GM18868 (cell line): ENCODE data around the gene UBXN7.
"Not testable (repeated sequence)": the region's sequence is repeated elsewhere in the genome, so short reads cannot be mapped to it uniquely, and the experiment has no call there.

ENCODE experiments used
- ATAC-seq: cut with Tn5 transposase; IDR thresholded peaks from one replicate; pipeline ENCODE4 v1.9.1; 2021; ENCODE audit warnings: mild to moderate bottlenecking, moderate library complexity; ENCODE audit not compliant: unreplicated experiment

UBXN7 gene

DNA sequence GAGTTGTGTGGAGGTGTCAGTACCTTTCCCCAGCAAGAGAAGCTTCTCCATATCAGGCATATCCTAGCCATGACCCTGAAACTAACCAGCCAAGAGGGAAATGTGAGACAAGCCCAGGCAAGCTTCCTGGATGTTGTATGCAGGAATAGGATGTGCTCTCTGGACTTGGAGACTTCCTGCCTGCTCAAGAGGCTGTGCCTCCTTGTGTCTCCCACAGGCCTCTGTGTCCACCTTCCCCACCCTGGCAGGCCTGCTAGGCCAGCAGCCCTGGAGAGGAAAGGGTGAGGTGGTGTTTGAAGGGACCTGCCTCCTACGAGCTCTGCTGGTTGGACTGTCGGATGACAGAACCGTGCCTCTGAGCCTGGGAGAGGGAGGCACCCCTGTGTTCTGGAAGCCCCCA, 112.1 kb downstream of the UBXN7 start:
- ATAC-seq: no peak

DNA sequence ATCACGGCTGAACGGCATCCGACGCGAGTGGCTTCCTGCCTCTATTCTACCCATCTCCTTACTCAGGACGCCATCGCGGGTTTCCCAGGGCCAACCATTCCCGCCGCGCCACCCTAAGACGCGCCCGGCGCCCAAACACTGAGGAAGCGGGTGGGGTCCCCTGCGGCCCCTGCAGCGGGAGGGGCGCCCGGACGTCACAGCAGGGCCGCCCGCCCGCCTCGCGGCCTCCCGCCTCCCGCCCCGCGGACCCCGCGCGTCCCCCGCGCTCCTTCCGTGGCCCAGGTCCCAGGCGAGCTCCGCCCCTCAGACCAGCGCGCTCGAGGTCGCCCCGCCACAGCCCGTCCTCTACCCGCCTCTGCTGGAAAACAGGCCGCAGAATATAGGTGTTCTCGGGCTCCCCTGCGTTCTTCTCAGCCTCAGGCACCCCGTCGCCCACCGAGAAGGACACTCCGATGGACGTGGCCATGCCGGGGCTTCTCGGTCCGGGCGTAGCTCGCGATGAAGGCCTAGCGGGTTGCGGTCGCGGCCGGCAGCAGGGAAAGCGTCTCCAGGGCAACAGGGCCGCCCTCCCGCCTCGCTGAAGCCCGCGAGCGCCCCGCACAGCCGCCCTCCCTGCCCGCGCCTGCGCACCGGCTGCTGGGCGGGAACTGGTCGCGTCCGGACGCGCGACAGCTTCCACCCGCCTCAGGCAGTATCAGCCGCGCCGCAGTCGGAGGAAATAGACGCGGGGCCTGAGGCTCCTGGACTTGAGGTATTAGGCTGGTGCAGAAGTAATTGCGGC, 114.3 kb downstream of the UBXN7 start, which contains the start of gene DYNLT2B:
Gene DYNLT2B, minus strand, starts transcription at position 554 of the 781 bp plus-strand sequence. Its CDS starts 88 bp downstream, at position 466.
- ATAC-seq: peak; percentile 88

DNA sequence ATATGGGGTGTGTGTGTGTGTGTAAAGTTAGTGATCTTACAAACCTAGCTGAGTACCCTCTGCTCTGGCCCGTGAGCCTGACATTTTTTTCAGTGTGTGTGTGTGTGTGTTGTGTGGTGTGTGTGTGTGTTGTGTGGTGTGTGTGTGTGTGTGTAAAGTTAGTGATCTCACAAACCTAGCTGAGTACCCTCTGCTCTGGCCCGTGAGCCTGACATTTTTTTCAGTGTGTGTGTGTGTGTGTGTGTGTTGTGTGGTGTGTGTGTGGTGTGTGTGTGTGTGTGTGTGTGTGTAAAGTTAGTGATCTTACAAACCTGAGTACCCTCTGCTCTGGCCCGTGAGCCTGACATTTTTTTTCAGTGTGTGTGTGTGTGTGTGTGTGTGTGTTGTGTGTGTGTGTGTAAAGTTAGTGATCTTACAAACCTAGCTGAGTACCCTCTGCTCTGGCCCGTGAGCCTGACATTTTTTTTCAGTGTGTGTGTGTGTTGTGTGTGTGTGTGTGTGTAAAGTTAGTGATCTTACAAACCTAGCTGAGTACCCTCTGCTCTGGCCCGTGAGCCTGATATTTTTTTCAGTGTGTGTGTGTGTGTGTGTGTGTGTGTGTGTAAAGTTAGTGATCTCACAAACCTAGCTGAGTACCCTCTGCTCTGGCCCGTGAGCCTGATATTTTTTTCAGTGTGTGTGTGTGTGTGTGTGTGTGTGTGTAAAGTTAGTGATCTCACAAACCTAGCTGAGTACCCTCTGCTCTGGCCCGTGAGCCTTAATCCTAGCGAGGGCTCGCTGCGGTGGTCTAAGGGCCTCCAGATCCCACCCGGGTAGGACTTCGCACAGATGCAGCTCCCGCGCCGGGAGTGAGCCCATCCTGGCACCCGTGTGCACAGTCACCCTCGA, 115.2 kb downstream of the UBXN7 start:
- ATAC-seq: not testable (repeated sequence)

DNA sequence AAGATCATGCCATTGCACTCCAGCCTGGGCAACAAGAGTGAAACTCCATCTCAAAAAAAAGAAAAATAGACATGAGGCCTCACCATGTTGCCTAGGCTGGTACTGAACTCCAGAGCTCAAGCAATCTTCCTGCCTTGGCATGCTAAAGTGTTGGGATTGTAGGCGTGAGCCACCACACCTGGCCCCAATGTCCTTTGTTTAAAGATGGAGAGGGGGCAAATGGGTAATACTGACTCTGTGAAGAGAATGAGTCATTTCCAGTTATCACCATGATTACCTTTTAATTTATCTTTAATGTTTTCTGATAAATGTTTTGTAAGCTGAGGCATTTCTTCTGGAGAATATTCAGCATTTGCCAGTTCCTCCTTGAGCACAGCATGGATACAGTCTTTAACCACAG, 116.4 kb downstream of the UBXN7 start:
- no peak for ATAC-seq

DNA sequence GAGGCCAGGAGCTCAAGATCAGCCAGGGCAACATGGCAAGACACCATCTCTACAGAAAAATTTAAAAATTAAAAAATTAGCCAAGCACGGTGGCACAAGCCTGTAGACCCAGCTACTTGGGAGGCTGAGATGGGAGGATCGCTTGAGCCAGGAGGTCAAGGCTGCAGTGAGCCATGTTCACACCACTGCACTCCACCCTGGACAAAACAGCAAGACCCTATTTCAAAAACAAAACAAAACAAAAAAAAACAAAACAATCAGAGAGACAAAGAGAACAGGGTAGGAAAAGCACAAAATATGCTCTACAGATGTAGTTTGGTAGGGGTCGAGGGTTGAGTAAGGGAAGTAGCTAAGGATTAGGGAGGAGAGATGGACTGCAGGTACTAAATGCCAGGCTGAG, 117.6 kb downstream of the UBXN7 start:
- ATAC-seq: no peak

DNA sequence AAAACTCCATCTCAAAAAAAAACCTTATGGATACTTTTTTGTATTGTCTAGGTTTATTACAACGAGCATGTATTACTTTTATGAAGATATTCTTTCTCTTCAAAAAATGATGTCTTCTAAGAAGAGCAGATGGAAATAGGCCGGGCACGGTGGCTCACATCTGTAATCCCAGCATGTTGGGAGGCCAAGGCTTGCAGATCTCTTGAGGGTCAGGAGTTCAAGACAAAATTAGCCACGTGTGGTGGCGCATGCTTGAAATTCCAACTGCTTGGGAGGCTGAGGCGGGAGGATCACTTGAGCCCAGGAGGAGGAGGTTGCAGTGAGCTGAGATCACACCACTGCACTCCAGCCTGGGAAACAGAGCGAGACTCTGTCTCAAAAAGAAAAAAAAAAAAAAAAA, 118.1 kb downstream of the UBXN7 start:
- ATAC-seq: not testable (repeated sequence)

DNA sequence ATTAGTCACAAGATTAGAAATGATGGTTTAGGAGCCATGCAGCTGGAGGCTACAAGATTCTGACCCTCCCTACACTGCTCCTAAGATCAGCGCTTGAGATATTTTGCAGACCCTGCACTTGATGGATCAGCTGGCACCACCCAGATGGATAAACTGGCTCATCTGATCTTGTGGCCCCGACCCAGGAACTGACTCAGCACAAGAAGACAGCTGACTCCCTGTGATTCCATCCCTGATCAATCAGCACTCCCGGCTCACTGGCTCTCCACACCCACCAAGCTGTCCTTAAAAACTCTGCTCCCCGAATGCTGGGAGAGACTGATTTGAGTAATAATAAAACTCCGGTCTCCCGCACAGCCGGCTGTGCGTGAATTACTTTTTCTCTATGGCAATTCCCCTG, 129.3 kb downstream of the UBXN7 start:
- not testable (repeated sequence) for ATAC-seq

DNA sequence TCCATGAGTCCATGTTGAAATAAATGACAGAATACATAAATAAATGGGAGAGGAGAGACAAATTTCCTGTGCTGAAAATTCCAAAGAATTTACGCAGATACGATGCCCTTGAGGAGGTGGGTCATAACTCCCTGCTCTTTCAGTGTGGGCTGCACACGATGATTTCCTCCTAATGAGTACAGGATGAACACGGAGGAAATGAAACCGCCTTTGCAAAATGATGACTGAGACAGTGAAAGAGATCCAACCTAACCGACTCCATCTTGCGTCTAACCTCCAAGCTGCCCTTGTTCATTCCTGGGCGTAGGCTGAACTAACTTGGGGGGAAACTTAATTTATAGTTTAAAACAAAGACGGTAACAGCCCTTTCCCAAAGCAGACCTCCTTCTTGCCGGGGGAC, 129.7 kb downstream of the UBXN7 start:
- ATAC-seq: not testable (repeated sequence)

DNA sequence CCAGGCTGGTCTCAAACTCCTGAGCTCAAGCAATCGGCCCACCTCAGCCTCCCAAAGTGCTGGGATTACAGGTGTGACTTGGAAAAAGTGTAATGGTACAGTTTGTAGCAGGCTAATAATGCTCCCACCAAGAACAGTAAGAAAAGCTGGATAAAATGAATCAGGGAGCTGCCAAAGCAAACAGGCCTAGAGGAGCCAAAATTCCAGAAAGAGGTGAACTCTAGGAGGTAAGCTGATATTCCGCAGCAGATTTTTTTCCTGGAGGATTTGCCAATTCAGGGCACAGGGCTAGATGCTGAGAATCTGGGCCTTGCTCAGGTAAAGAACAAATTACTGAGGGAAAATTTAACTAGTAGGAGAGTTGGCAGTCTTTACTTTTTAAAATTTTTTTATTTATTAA, 133.7 kb downstream of the UBXN7 start:
- ATAC-seq: no peak
